GM12873 (cell line): Measurements from ENCODE around the gene ACR.

Experiments used
- CTCF ChIP-seq: IDR thresholded peaks from 2 replicates; pipeline ENCODE4 v1.5.1; 2012; ENCODE audit warnings: low read depth, mild to moderate bottlenecking, moderate library complexity, low read length, control low read depth; ENCODE audit not compliant: insufficient read depth; ENCODE audit errors: missing control alignments

Gene ACR

GRCh38 chr22:50703726-50704509 lies 34.1 kb upstream of the ACR start:
- no peak for TF ChIP-seq CTCF

- no peak for TF ChIP-seq CTCF
Observed at GRCh38 chr22:50704510-50705218, 33.3 kb upstream of the ACR start.

- no peak for TF ChIP-seq CTCF
Observed at GRCh38 chr22:50705219-50705691, 32.7 kb upstream of the ACR start.

- TF ChIP-seq CTCF, result no peak
Observed at GRCh38 chr22:50705851-50706351, 32.1 kb upstream of the ACR start.

- TF ChIP-seq CTCF, result no peak
Observed at GRCh38 chr22:50706481-50707125, 31.4 kb upstream of the ACR start.

- no peak for TF ChIP-seq CTCF
Observed at GRCh38 chr22:50708474-50708873, 29.5 kb upstream of the ACR start.

- no peak for TF ChIP-seq CTCF
Observed at GRCh38 chr22:50708996-50709395, 29.0 kb upstream of the ACR start.
